ENCODE measurements around the gene GPBP1. TPM values are rescaled to one million over a fixed set of nuclear protein-coding genes. Genes with fewer than 3 reads are reported as not detected.

Gene GPBP1
- polyA plus RNA-seq, 1 of the 3 experiments (the other 2 are of a cell fraction) = 11.4 TPM

GRCh38 chr5:57303985-57304384, 130.1 kb downstream of the GPBP1 start:
- H3K9me3 ChIP-seq = 0 out of 2 replicates have a peak, but pooled peaks cover 5% of the 10 kb centered on the region
- no peak overlapping the region for H3K9ac ChIP-seq
- H3K36me3 ChIP-seq (replicated peaks in 1 of 2; ENCODE audit: control insufficient read depth in 1 of 2, insufficient read depth in 2 of 2, low read length in 1 of 2) = no peaks in the 10 kb centered on the region
- H4K20me1 ChIP-seq (ENCODE audit: insufficient read depth) = no peaks in the 10 kb centered on the region
- no peak overlapping the region for H3K4me2 ChIP-seq
- 92% methylated on average over 2 of the region's 3 CpGs for WGBS (ENCODE audit: low lambda C conversion rate)
- H3K4me1 ChIP-seq (ENCODE audit: control insufficient read depth in 1 of 2, insufficient read depth in 2 of 2, low read depth in 1 of 2, low read length in 1 of 2) = peaks cover 0 to 2% of the 10 kb centered on the region in 2 experiments; a peak in 1 of 4 replicates
- ChIA-PET CTCF (interaction anchor here (1.0 to 3.0 kb wide), 4 partner anchors 64 to 1157 kb away, joined by 3 to 18 read pairs (median 12); no protein-coding TSS in a partner anchor), POLR2A (no interaction called here)
- H3K9me2 ChIP-seq = no peaks in the 10 kb centered on the region
- DNase-seq = no peak
- no peaks in the 10 kb centered on the region for H3K27me3 ChIP-seq (ENCODE audit: insufficient read depth)
- H2AFZ ChIP-seq (ENCODE audit: low read depth) = no peak overlapping the region
- H3K79me2 ChIP-seq (ENCODE audit: insufficient read depth) = no peaks in the 10 kb centered on the region
- no peak overlapping the region for H3K4me3 ChIP-seq (ENCODE audit: low read depth in 2 of 2, low read length in 1 of 2)
- TF ChIP-seq TCF12 (IDR thresholded peaks at IDR 0.05) (no peak), RAD21 (IDR thresholded peaks at IDR 0.05; ENCODE audit: low read length) (0 out of 2 replicates have a peak, but pooled peaks have one; percentile 12)
- H3K27ac ChIP-seq (ENCODE audit: low read depth in 2 of 2, low read length in 1 of 2) = no peak overlapping the region
- H3F3A ChIP-seq (replicated peaks; ENCODE audit: insufficient read depth) = no peaks in the 10 kb centered on the region

DNA sequence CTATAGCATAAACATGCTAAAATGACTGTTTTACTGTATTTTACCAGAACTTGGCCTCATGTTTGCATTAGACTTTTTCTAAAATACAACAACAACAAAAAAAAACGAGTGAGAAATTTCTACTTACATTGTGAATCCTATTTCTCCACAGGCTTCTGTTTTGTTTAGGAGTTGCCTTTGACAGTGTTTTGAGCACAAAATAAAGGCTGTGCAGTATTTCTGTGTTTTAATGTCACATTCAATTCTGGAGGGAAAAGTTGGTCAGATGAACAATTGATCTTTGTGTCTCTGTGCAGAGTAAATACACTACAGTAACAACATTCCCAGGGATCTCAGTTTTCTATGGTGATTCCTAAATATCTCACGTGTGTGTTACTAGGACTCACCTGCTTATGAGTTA, 131.1 kb downstream of the GPBP1 start:
- Histone ChIP-seq H2AFZ (ENCODE audit: low read depth) (no peak overlapping the region), H3K9me3 (0 out of 2 replicates have a peak, but pooled peaks cover 5% of the 10 kb centered on the region), H3K4me3 (ENCODE audit: low read depth in 2 of 2, low read length in 1 of 2) (no peak overlapping the region), H3K36me3 (replicated peaks in 1 of 2; ENCODE audit: control insufficient read depth in 1 of 2, insufficient read depth in 2 of 2, low read length in 1 of 2) (no peaks in the 10 kb centered on the region), H3K27ac (ENCODE audit: low read depth in 2 of 2, low read length in 1 of 2) (no peak overlapping the region), H4K20me1 (ENCODE audit: insufficient read depth) (no peaks in the 10 kb centered on the region), H3F3A (replicated peaks; ENCODE audit: insufficient read depth) (no peaks in the 10 kb centered on the region), H3K9ac (no peak overlapping the region), H3K27me3 (ENCODE audit: insufficient read depth) (no peaks in the 10 kb centered on the region), H3K4me1 (ENCODE audit: control insufficient read depth in 1 of 2, insufficient read depth in 2 of 2, low read depth in 1 of 2, low read length in 1 of 2) (no peaks in the 10 kb centered on the region; a peak in 1 of 4 replicates), H3K4me2 (no peak overlapping the region), H3K79me2 (ENCODE audit: insufficient read depth) (no peaks in the 10 kb centered on the region), H3K9me2 (no peaks in the 10 kb centered on the region)
- TF ChIP-seq TAF1 (IDR thresholded peaks at IDR 0.05; ENCODE audit: borderline replicate concordance, low read depth, low read length) (no peak), RXRA (IDR thresholded peaks at IDR 0.05; ENCODE audit: borderline replicate concordance, low read depth) (no peak), EZH2phosphoT487 (IDR thresholded peaks at IDR 0.05; ENCODE audit: borderline replicate concordance, low read depth) (no peak), SMC3 (IDR thresholded peaks at IDR 0.05; ENCODE audit: low read depth, low read length) (no peak)
- TF ChIP-seq, protein P1, sequence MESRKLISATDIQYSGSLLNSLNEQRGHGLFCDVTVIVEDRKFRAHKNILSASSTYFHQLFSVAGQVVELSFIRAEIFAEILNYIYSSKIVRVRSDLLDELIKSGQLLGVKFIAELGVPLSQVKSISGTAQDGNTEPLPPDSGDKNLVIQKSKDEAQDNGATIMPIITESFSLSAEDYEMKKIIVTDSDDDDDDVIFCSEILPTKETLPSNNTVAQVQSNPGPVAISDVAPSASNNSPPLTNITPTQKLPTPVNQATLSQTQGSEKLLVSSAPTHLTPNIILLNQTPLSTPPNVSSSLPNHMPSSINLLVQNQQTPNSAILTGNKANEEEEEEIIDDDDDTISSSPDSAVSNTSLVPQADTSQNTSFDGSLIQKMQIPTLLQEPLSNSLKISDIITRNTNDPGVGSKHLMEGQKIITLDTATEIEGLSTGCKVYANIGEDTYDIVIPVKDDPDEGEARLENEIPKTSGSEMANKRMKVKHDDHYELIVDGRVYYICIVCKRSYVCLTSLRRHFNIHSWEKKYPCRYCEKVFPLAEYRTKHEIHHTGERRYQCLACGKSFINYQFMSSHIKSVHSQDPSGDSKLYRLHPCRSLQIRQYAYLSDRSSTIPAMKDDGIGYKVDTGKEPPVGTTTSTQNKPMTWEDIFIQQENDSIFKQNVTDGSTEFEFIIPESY (IDR thresholded peaks at IDR 0.05; ENCODE audit: borderline replicate concordance, low read depth) = no peak
- CTCF ChIA-PET = interaction anchor here (0.9 to 3.0 kb wide), 2 partner anchors 474 to 1157 kb away, joined by 5 to 18 read pairs; no protein-coding TSS in a partner anchor
- WGBS (ENCODE audit: low lambda C conversion rate) = 58% methylated on average over 2 of the region's 2 CpGs
- POLR2A ChIA-PET = no interaction called here
- DNase-seq = no peak

DNA sequence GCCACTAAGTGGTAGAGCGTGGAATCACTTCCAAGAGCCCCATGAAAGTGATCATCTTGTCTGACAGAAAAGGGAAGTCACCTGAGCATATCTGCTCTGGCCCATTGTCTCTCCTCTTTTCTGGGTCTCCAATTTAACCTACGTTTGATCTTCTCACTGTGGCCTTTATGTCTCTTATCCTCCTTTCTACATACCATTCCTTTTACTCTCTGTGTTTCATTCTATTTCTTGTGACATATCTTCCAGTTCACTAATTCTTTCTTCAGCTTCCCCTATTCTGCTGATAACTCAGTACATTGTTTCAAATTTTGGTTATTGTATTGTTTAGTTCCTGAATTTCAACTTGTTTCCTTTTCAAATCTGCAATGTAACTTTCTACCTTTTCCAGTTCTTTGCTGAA, 132.5 kb downstream of the GPBP1 start:
- Histone ChIP-seq H3K79me2 (ENCODE audit: insufficient read depth) (no peaks in the 10 kb centered on the region), H3K36me3 (replicated peaks in 1 of 2; ENCODE audit: control insufficient read depth in 1 of 2, insufficient read depth in 2 of 2, low read length in 1 of 2) (no peaks in the 10 kb centered on the region), H3K9me2 (no peaks in the 10 kb centered on the region), H3K4me2 (no peak overlapping the region), H3K27ac (ENCODE audit: low read depth in 2 of 2, low read length in 1 of 2) (no peak overlapping the region), H4K20me1 (ENCODE audit: insufficient read depth) (no peaks in the 10 kb centered on the region), H3K9ac (no peak overlapping the region), H2AFZ (ENCODE audit: low read depth) (no peak overlapping the region), H3K9me3 (0 out of 2 replicates have a peak, but pooled peaks cover 5% of the 10 kb centered on the region), H3K4me1 (ENCODE audit: control insufficient read depth in 1 of 2, insufficient read depth in 2 of 2, low read depth in 1 of 2, low read length in 1 of 2) (no peaks in the 10 kb centered on the region; a peak in 1 of 4 replicates), H3F3A (replicated peaks; ENCODE audit: insufficient read depth) (no peaks in the 10 kb centered on the region), H3K27me3 (ENCODE audit: insufficient read depth) (no peaks in the 10 kb centered on the region), H3K4me3 (ENCODE audit: low read depth in 2 of 2, low read length in 1 of 2) (no peak overlapping the region)
- CTCF ChIA-PET = no interaction called here
- TF ChIP-seq RXRA (IDR thresholded peaks at IDR 0.05; ENCODE audit: borderline replicate concordance, low read depth) (no peak), TEAD4 (IDR thresholded peaks at IDR 0.05; ENCODE audit: borderline replicate concordance, insufficient read depth) (no peak), TCF12 (IDR thresholded peaks at IDR 0.05) (no peak), POLR2AphosphoS5 (IDR thresholded peaks at IDR 0.05; ENCODE audit: low read depth, low read length) (no peak), RAD21 (IDR thresholded peaks at IDR 0.05; ENCODE audit: low read length) (no peak)
- TF ChIP-seq, protein P1 (IDR thresholded peaks at IDR 0.05; ENCODE audit: borderline replicate concordance, low read depth) = no peak
- WGBS (ENCODE audit: low lambda C conversion rate) = 75% methylated on average over 2 of the region's 2 CpGs
- no peak for DNase-seq
- POLR2A ChIA-PET = no interaction called here
